Aorta (tissue), 5 donors: ENCODE data around the gene NXN. TPM values are rescaled to one million over a fixed set of nuclear protein-coding genes. Genes with fewer than 3 reads are reported as not detected.
"Not testable (repeated sequence)": the region's sequence is repeated elsewhere in the genome, so short reads cannot be mapped to it uniquely, and the experiment has no call there.

Experiments used
- ATAC-seq: fragments of 200-7000 bp; cut with Tn5 transposase; one replicate; pipeline ENCODE4 v1.9.1; 2022; ENCODE audit warnings: moderate library complexity; ENCODE audit not compliant: low FRiP score
- DNase-seq, 2 donors: peaks; one replicate each; pipeline ENCODE4 v3.0.0-alpha.2; 2020
- H3K27ac ChIP-seq, 2 donors: one replicate each; pipeline ENCODE4 v1.5.1; 2013; ENCODE audit warnings: low read length in 2 of 2, mild to moderate bottlenecking in 2 of 2, moderate library complexity in 2 of 2, control low read depth in 1 of 2, inconsistent platforms in 1 of 2, low read depth in 1 of 2
- H3K27me3 ChIP-seq, 2 donors: one replicate each; pipeline ENCODE4 v1.6.1; 2013; ENCODE audit warnings: control low read depth in 1 of 2, low read length in 1 of 2, mild to moderate bottlenecking in 1 of 2, moderate library complexity in 1 of 2; ENCODE audit not compliant: insufficient read depth in 2 of 2, control insufficient read depth in 1 of 2
- H3K36me3 ChIP-seq, 2 donors: one replicate each; pipeline ENCODE4 v1.6.1; 2013; ENCODE audit warnings: control low read depth in 1 of 2, low read length in 1 of 2, mild to moderate bottlenecking in 1 of 2; ENCODE audit not compliant: insufficient read depth in 2 of 2, control insufficient read depth in 1 of 2
- H3K4me1 ChIP-seq, 2 donors: one replicate each; pipeline ENCODE4 v1.6.1; 2013; ENCODE audit warnings: low read length in 2 of 2, control low read depth in 1 of 2, mild to moderate bottlenecking in 1 of 2, moderate library complexity in 1 of 2; ENCODE audit not compliant: insufficient read depth in 2 of 2, control insufficient read depth in 1 of 2
- H3K4me3 ChIP-seq, 2 donors: one replicate each; pipeline ENCODE4 v1.5.1; 2013; ENCODE audit warnings: low read length in 2 of 2, control low read depth in 1 of 2, mild to moderate bottlenecking in 1 of 2
- H3K9me3 ChIP-seq: one replicate; pipeline ENCODE4 v1.6.1; 2013; ENCODE audit warnings: mild to moderate bottlenecking, low read length; ENCODE audit not compliant: control insufficient read depth
- WGBS, 2 donors: extraction: QIAGEN DNeasy Blood & Tissue Kit; methylation state at CpG; one replicate each; pipeline ENCODE4 v1.1.7; 2013; 5-methylcytosine and 5-hydroxymethylcytosine counted together
- intact Hi-C, 2 donors: fragments of 100-400 bp; cut with DNase I; formaldehyde crosslinking; loops; one replicate each; pipeline versions ENCODE4 v1.14.2 to v1.15.0; 2022
- polyA plus RNA-seq, 2 donors: library from polyadenylated mRNA; stranded (reverse); fragments of 200-250 nt; gene quantifications; one replicate each; pipeline ENCODE4 v1.2.3, GENCODE V29; 2013
- total RNA-seq, 2 donors: library from RNA; stranded (reverse); fragmentation: NEBNext Ultra II Directional; extraction: Animal tissue kit (Norgen Biotek cat#: 25700); gene quantifications; one replicate each; pipeline ENCODE4 v1.2.1, GENCODE V29; 2021
- donor health status: healthy with polysubstance abuse.
- donor health status: Bipolar disorder and iron deficiency.
- donor health status: DM: no; HTN: no; CAD: no.
- donor health status: DM: no; HTN: no; CAD: no.
- donor health status: DM: yes; HTN: yes; CAD: no.

NXN gene
- total and polyA plus RNA-seq, 4 donors = 13.0 to 41.0 (median 21.9) TPM

GRCh38 chr17:867238-867637 is 112.3 kb downstream of the NXN start:
- WGBS, 2 donors = 56 to 70% methylated on average over 8 of the region's 10 CpGs
- H3K9me3 ChIP-seq, intact Hi-C loops, H3K36me3 ChIP-seq, H3K27ac ChIP-seq, DNase-seq, H3K27me3 ChIP-seq, H3K4me1 ChIP-seq, H3K4me3 ChIP-seq, ATAC-seq: not testable (repeated sequence)

- 7 to 11% methylated on average over 8 to 9 of the region's 9 CpGs for WGBS, 2 donors
- no peaks in the 10 kb centered on the region for H3K4me1 ChIP-seq
- DNase-seq = no peak
- no peaks in the 10 kb centered on the region for H3K9me3 ChIP-seq
- intact Hi-C loops = no loop called here
- no peak overlapping the region for H3K27ac ChIP-seq
- no peaks in the 10 kb centered on the region for H3K27me3 ChIP-seq
- ATAC-seq = no peak
- H3K4me3 ChIP-seq = no peak overlapping the region
- no peaks in the 10 kb centered on the region for H3K36me3 ChIP-seq
Observed at GRCh38 chr17:866568-867103, 112.9 kb downstream of the NXN start.

DNA sequence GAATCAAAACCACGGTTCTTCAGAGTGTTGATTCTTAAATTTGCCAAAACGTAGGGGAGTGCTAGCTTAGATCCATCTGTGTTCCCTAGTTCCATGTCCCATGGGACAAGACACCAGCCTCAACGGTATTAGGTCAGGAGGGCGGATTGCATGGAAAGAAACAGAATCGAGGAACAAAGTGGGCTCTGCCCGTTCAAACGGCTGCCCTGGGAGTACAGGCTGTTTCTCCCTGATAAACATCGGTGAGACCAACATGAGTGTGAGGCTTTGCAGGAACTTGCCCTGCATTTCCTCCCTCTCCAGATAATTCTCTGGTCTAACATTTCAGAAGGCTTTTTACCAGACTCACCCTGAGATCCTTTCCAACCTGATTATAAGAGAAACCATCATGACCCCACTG is 115.3 kb downstream of the NXN start:
- ATAC-seq (no peak), DNase-seq (no peak)
- 61 to 63% methylated on average over 8 of the region's 8 CpGs for WGBS, 2 donors
- no peak overlapping the region for H3K4me3 ChIP-seq
- H3K36me3 ChIP-seq = no peaks in the 10 kb centered on the region
- no peaks in the 10 kb centered on the region for H3K27me3 ChIP-seq
- no peaks in the 10 kb centered on the region for H3K9me3 ChIP-seq
- H3K27ac ChIP-seq = no peak overlapping the region
- H3K4me1 ChIP-seq = no peaks in the 10 kb centered on the region
- intact Hi-C loops = no loop called here

DNA sequence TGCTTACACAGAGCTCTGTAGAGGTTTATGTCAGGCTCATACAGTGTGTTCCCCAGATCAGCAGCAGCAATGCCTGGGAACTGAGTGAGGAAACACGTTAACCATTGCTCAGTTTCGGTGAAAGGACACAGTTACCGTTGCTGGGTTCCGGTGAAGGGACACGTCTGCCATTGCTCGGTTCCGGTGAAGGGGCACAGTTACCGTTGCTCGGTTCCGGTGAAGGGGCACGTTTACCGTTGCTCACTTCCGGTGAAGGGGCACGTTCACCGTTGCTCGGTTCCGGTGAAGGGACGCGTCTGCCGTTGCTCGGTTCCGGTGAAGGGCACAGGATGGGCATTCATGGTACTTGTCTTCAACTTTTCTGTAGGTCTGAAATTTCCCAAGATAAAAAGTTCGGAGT is 115.7 kb downstream of the NXN start:
- ATAC-seq (no peak), DNase-seq (no peak)
- intact Hi-C loops = no loop called here
- Histone ChIP-seq H3K36me3 (no peaks in the 10 kb centered on the region), H3K9me3 (no peaks in the 10 kb centered on the region), H3K27me3 (no peaks in the 10 kb centered on the region), H3K4me1 (no peaks in the 10 kb centered on the region), H3K4me3 (no peak overlapping the region), H3K27ac (no peak overlapping the region)
- WGBS, 2 donors = 91 to 95% methylated on average over 23 of the region's 23 CpGs

- H3K27ac ChIP-seq = no peak overlapping the region
- no peak for DNase-seq
- no peak for ATAC-seq
- no peak overlapping the region for H3K4me3 ChIP-seq
- no peaks in the 10 kb centered on the region for H3K9me3 ChIP-seq
- no peaks in the 10 kb centered on the region for H3K4me1 ChIP-seq
- 77 to 83% methylated on average over 7 of the region's 7 CpGs for WGBS, 2 donors
- H3K36me3 ChIP-seq = no peaks in the 10 kb centered on the region
- no peaks in the 10 kb centered on the region for H3K27me3 ChIP-seq
- intact Hi-C loops = no loop called here
Observed at GRCh38 chr17:862582-862981, 117.0 kb downstream of the NXN start.

GRCh38 chr17:861364-861763 is 118.2 kb downstream of the NXN start:
- Histone ChIP-seq H3K27ac (no peak overlapping the region), H3K9me3 (no peaks in the 10 kb centered on the region), H3K27me3 (no peaks in the 10 kb centered on the region), H3K4me1 (no peaks in the 10 kb centered on the region), H3K4me3 (no peak overlapping the region), H3K36me3 (no peaks in the 10 kb centered on the region)
- intact Hi-C loops = no loop called here
- DNase-seq (no peak), ATAC-seq (no peak)
- 84 to 85% methylated on average over 9 of the region's 9 CpGs for WGBS, 2 donors

GRCh38 chr17:860805-861204 is 118.8 kb downstream of the NXN start:
- H3K27me3 ChIP-seq = no peaks in the 10 kb centered on the region
- H3K9me3 ChIP-seq = no peaks in the 10 kb centered on the region
- no peak overlapping the region for H3K27ac ChIP-seq
- H3K4me3 ChIP-seq = no peak overlapping the region
- H3K4me1 ChIP-seq = no peaks in the 10 kb centered on the region
- 88 to 94% methylated on average over 5 of the region's 5 CpGs for WGBS, 2 donors
- H3K36me3 ChIP-seq = no peaks in the 10 kb centered on the region
- intact Hi-C loops = no loop called here
- no peak for DNase-seq
- no peak for ATAC-seq

GRCh38 chr17:859824-860195 is 119.8 kb downstream of the NXN start:
- DNase-seq = no peak
- no peaks in the 10 kb centered on the region for H3K9me3 ChIP-seq
- H3K27ac ChIP-seq = no peak overlapping the region
- no peak overlapping the region for H3K4me3 ChIP-seq
- no peaks in the 10 kb centered on the region for H3K36me3 ChIP-seq
- 35 to 48% methylated on average over 4 of the region's 4 CpGs for WGBS, 2 donors
- no peak for ATAC-seq
- H3K4me1 ChIP-seq = no peaks in the 10 kb centered on the region
- H3K27me3 ChIP-seq = no peaks in the 10 kb centered on the region
- intact Hi-C loops = no loop called here

DNA sequence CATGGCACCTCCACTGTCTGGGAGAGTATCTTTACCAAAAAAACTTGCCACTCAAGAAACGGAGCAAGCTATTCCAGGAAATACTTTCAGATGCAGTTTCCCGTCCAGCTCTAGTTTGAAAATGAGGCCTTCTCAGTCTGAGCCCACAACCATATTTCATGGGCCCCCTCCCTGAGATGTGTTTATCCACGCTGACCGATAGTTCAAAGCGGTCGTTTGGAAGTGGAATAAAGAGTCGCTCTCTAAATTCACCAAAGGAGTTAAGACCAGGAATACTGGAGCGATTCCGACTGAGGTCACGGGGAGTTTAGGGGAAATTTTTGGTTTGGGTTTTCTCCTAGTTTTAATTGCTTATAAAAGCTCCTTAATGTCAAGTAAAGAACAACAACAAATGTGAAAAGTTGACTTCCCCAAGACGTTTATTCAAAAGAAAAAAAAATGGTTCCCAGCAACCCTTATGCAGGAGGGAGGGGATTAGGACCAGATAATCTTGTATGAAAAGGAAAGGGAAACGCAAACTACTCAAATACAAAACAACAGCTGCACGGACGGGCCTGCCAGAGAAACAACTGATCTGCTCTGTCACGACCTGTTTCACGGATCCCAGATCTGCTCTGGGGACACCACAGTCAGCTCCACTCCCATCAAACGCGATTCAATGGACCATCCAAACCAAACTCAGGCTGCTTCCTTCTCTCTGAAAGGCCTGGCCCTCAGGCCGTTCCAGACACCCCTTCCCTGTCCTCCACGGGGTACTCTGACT is 120.3 kb downstream of the NXN start:
- Histone ChIP-seq H3K4me3 (no peak overlapping the region), H3K27ac (no peak overlapping the region), H3K9me3 (no peaks in the 10 kb centered on the region), H3K27me3 (no peaks in the 10 kb centered on the region), H3K36me3 (no peaks in the 10 kb centered on the region), H3K4me1 (no peaks in the 10 kb centered on the region)
- DNase-seq = no peak
- intact Hi-C loops = no loop called here
- ATAC-seq = peak; percentile 28
- 29 to 54% methylated on average over 20 of the region's 20 CpGs for WGBS, 2 donors
